Measurements from ENCODE around the gene CLEC3A.
A peak's percentile ranks its signal among the peaks of the same experiment; 100 is the strongest.
"Not testable (repeated sequence)": the region's sequence is repeated elsewhere in the genome, so short reads cannot be mapped to it uniquely, and the experiment has no call there.

The CLEC3A gene

GRCh38 chr16:78035012-78035411, 12.7 kb downstream of the CLEC3A start:
- no peak for DNase-seq

GRCh38 chr16:78040396-78040795, 18.0 kb downstream of the CLEC3A start:
- DNase-seq: no peak

- no peak for DNase-seq
These were observed 23.7 kb downstream of the CLEC3A start for GRCh38 chr16:78045865-78046581.

DNA sequence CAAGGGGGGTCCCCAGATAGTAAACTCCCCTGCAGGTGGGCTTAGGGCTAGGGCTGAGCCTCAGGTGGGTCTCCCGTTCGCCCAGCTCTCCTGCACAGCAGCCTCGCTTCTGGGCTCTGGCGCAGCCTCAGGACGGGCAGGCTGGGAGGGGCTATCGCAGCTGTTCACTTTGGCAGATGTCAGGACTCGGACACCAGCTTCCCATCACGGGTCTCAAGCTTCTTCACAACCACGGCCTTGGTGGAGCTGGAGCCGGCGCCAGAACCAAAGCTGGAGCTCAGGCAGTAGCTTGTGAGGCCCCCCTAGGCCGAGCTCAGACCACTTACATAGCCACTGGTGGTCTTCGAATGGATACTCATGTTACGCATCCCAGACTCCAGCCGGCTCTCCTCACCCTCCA, 26.0 kb downstream of the CLEC3A start:
- DNase-seq: no peak

DNA sequence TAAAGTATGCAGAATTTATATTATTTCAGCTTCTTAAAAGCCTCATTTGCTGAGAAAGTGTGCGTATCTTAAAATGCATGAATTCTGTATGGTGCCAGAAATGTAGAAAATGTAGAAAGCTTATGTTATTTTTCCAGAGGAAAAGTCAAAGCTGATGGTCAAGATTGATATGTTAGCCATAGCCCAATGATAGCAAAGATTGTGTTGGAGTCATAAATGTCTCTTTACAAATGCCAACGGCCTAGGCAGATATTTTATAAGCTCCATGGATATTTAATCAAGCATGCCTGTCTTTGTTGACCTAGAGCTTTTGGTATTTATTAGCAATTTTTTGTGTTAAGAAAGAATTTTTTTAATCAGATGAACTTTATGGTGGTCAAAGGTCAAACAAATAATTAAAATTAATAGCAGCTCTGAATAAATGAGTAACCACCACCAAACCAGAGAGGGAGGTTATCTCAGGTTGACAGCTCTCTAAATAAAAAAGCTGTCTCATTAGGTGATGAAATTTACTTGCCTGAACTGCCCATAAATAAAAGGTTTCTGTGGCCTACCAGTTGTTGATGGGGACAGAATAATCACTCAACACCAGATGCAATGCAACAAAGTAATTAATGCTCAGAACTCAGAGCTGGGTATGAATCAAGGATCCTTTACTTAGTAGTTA, 28.5 kb downstream of the CLEC3A start:
- no peak for DNase-seq

DNA sequence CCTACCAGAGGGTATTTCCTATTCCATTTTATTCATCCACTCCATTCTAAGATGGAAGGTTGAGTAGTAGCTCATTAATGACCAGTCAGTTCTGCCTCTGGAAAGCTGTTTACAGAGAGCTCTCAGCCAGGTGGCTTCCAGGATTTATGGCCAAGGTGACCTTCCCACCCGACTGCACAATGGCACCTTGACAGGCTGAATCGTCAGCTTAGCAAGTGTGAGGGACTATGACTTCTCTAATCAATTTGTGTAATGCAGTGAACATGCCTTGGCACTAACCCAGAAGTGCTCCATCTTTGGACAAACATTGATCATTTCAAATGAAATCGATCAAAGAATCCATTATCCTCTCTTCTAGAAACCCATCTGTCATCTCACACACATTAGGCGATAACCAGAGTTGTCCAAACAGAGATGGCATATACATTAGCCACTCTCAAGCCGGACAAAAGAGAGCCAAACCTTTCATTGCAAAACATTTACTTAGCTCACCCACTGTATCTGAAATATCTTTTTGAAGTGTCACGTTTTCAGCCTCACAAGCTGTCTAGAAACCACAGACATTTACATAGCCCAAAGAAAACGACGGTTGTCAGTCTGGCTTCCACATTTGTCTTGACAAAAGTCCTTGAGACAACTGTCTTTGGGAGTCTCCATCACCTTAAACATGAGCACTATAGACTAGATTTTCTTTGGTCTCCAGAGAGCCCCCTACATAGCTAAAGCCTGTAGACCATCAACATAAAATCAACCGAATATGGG, 35.6 kb downstream of the CLEC3A start:
- peak; percentile 86 for DNase-seq

GRCh38 chr16:78059806-78060205, 37.5 kb downstream of the CLEC3A start:
- not testable (repeated sequence) for DNase-seq

DNA sequence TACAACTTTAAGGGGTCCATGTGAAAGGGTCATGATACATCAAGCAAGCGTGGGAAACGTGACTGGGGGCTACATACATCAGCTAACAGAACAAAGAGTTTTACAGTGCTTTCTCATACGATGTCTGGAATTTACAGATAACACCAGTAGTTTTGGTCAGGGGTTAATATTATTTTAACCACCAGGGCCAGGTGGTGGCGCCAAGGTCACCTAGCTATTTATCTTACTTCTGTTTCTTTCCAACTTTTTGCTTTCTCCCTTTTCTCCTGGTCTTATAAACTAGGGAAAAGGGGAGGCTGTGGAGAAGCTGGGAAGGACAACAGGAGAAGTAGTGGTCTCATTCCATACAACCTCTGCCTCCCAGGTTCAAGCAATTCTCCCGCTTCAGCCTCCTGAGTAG, 37.9 kb downstream of the CLEC3A start:
- DNase-seq: no peak

DNA sequence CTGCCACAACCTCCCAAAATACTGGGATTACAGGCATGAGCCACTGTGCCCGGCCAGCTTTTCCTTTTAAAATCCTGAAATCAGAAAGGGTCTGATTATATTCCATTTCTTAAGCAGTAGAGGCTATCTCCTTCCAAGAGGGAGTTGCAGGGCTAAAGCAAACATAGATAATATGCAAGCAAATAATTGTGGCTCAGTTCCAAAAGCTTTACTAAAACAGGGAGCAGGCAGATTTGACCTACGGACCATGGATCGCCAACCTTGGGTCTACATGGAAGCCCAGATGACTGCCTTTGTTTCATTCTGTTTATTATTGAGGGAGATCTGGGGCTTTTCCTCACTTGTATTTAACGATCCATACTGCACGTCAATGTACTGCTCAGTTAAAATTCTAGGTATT, 38.5 kb downstream of the CLEC3A start:
- no peak for DNase-seq

DNA sequence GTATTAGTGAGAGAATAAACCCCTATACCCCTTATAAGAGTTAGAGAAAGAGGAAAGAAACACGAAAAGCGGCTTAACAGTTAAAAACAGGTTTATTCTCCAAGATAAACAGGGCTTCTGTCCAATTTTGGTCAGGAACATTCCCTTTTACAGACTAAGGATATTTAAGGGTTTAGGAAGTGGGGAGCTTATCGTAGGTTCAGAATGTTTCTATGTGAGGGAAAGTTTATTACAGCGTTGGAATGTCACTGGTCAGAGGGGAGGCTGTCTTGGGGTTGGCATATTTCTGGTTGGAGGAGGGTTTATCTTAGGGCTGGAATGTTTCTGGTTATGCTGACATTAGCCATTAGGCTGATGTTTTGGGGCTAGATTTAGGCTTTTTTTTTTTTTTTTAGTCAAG, 43.0 kb downstream of the CLEC3A start:
- no peak for DNase-seq

- DNase-seq: no peak
These were observed 47.6 kb downstream of the CLEC3A start for GRCh38 chr16:78069913-78070312.

DNA sequence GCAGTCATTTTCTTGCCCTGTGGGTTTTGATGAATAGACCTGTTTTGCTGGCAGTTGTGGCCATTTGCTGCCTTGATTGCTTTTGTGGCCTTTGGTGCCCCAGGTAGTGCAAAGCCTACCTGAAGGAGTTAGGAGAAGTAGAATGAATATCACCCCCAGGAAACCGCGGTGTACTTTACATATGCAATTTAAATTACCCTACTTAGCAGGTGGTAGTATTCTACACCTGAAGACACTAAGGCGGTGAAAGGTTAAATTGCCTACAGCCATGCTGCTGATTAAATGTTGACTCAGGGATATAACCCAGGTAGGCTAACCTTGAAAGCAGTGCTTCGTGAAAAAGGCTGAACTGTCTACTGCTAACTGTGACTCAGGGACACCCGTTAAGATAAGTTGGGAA, 49.9 kb downstream of the CLEC3A start:
- DNase-seq: peak; percentile 42

GRCh38 chr16:78075800-78076199, 53.5 kb downstream of the CLEC3A start:
- no peak for DNase-seq

GRCh38 chr16:78081341-78081740, 59.0 kb downstream of the CLEC3A start:
- DNase-seq: no peak

Data from DMS153 (cell line).